Astrocyte of the hippocampus (primary cell): ENCODE data around the gene PLCG1.

Source experiments
- DNase-seq: peaks from one replicate; pipeline ENCODE4 v3.0.0; 2011; ENCODE audit warnings: low read depth, low spot score

The PLCG1 gene

GRCh38 chr20:41179961-41180360 lies 42.6 kb downstream of the PLCG1 start:
- DNase-seq: no peak

- DNase-seq: no peak
These were observed 43.4 kb downstream of the PLCG1 start for GRCh38 chr20:41180599-41181333.

DNA sequence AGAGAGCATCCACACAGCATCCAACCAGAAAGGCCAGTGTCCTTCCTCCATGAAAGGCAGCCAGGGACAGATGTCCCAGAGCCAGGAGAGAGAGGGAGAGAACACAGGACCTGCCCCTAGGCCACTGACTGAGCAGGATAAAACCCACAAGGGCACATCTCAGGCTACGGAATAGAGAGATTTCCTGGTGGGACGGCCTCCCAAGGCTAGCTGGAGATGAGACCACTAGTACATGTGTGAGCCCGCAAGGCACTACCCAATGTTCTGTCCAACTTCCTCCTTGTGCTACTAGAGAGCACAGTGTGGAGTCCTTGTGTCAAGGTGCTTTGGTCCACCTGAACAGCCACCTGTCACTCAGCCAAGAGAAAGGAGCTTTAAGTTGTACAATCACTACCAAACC lies 44.2 kb downstream of the PLCG1 start:
- no peak for DNase-seq

DNA sequence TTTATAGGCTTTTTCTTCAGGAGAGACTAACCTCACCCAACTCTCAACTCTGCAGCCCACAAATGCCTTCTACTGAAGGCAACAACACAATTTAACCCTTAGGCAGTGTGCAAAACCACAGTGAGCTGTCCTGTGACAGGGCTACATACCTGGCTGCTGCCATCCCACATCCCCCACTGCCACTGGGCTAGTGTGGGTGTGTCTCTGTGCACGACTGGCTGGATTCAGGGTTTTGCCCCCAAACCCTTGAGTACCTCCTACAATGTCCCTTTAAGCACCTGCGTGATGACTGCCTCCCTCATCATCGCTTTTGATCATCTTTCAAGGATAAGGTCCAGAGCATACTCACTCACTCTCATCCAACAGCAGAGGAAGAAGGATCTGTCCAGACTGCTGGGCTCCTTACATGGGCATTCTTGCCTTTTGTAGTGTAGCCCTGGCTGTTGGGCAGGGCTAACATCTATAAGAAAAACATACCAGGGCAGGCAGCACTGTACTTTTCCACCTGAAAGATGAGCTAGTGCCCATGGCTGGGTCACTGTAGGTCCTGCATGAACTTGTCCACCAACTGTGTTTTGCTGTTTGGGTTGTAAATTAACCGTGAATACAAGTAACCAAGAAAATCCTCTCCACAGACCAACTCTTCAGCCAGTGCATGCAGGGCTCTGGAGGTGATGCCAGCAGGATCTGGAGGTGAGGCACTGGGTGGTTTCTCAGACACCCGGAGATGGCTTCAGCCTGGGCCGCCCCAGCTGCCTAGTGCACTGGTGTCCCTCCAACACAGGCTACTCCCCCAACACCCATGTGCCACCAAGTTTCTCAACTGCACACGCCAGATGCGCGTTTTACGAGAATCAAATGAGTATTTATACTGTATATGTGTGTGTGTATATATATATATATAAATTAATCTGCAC lies 45.2 kb downstream of the PLCG1 start:
- no peak for DNase-seq

DNA sequence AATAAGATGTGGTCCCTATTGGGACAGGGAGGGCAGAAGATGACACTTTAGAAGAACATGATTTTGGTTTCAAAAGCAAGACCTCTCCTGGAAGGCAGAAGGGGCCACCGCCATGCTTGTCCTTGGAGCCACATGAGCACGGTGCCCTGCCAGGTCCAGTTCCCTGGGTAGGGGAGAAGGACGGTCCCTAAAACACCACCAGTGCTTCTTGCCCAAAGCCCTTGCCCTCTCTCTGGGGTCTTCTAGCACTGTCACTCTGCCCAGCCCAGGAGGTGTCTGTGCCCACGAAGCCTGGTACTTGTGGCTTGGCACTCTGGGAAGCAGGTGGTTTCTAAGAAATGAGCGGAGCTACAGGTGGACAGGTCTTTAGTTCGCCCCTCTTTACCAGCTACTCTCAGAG lies 46.0 kb downstream of the PLCG1 start:
- DNase-seq: no peak

DNA sequence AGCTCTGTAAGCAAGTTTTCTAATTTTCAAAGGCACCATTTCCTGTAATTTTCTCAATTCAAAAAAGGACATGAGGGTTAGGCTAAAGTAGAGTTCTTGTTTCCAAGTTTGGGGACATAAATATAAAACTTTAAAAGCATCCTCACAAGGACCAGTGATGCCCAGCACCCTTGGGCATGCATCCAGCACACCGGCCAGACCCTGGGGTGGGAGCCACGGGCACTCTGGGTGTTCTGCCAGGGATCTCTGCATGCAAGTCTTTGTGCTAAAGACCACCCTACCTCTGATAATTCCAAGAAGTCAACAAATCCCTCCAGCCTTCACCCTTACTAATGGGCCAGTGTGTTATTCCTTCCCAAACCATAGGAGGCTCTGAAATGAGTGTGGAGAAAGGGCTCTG lies 46.5 kb downstream of the PLCG1 start:
- no peak for DNase-seq

- DNase-seq: no peak
These were observed 47.8 kb downstream of the PLCG1 start for GRCh38 chr20:41185013-41185757.

DNA sequence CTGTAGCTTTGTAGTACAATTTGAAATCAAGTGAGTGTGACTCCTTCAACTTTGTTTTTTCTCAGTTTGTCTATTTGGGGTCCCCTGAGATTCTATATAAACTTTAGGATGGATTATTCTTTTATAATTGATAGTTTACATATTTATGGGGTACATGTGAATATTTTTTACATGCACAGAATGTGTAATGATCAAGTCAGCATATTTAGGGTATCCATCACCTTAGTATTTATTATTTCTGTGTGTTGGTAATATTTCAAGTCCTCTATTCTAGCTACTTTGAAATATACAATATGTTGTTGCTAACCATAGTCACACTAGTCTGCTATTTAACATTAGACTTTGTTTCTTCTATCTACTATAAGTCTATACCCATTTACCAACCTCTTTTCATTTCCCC lies 50.3 kb downstream of the PLCG1 start:
- no peak for DNase-seq

GRCh38 chr20:41191562-41192500 lies 54.5 kb downstream of the PLCG1 start:
- DNase-seq: no peak

DNA sequence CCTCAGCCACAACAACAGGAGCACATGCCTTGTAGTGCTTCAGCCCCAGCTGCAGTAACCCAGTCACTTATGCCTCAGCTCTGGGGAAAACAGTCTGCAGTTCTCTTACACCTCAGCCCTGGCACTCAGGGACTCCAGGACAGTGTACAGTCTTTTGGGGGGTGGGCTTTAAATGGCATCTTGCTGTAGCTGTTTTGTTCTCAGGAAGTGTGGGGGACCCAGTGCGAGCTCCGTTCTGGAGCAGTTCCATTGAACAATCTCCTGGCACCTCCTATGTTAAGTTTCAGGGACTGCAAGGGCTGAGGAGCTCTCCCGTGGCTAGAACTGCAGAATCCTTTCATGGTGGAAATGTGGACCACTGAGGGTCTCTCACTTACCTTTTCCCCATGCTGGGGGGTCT lies 55.2 kb downstream of the PLCG1 start:
- no peak for DNase-seq

DNA sequence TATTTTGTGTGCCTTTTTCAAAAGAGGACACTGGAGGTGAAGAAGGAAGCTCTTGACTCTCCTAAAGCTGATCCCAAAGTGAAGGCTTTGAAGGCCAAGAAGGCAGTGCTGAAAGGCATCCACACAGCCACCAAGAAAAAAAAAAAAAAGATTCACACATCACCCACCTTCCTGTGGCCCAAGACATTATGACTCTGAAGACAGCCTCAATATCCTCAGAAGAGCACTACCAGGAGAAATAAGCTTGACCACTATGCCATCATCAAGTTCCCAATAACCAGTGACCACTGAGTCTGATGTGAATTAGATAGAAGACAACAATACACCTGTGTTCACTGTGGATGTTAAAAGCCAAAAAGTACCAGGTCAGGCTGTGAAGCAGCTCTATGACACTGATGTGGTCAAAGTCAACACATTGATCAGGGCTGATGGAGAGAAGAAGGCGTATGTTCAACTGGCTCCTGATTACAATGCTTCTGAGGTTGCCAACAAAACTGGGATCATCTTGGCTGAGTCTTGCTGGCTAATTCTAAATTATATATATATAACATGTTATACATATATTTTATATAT lies 59.4 kb downstream of the PLCG1 start:
- DNase-seq: no peak

DNA sequence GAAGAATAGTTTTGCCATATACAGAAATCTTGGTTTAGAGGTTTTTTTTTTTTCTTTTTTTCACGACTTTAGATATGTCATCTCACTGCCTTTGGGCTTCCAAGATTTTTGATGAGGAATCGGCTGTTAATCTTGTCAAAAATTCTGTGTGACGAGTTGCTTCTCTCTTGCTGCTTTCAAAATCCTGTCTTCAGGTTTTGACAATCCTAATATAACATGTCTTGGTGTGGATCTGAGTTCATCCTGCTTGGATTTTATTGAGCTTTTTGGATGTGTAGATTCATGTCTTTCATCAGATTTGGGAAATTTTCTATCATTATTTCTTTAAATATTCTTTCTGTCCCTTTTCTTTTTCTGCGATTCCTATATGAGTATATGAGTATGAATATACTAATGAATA lies 61.1 kb downstream of the PLCG1 start:
- no peak for DNase-seq

DNA sequence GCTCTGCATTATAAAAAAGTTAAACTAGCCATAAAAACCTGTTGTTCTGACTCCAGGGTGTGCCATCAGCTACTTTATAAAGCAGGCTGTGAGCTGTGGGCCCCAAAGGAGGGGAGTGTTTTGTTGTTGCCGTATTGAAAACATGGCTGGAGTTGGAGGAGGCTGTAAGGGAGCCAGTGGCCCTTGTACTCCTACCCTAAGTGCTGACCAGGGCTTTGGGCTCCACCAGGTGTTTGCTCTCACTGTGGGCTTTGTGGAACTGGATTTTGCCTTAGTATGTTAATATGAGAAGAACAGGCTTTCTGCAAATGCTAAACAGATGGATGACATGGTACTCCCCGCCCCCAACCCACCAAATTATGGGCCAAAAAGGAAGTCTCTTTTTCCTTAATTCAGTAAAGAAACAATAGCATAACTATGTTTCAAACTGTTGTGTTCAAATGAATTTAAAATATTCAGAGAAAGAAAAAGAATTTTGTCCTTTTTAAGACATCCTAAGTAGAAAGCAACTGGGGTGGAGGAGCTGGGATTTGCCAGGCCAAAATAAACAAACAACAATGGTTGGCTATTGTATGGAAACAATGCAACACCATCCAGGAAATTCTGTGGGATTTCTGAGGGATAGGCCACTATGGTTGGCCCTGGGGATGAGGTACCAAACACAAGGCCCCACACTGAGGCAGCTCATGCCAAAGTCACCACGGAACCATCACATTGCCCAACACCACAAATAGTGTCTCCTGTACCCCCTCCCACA lies 63.3 kb downstream of the PLCG1 start:
- DNase-seq: peak; percentile 67

DNA sequence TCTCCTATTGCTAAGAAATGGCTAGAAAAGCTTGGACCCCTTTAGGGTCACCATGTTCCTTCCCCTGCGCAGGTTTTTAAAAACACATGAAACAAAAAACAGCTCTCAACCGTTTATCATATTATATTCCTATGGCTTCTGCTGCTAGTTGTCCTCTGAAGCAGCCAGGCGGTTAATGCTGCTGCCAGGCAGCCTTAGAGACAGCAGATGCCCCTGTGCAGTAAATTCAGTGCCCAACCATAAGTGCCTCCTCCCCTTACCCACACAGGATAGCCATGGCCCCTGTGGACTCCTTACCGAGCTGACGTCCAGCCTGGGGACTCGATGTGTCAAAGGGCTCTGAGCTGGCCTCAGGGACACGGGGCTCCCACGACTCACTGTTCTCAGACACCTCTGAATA lies 64.4 kb downstream of the PLCG1 start:
- no peak for DNase-seq

DNA sequence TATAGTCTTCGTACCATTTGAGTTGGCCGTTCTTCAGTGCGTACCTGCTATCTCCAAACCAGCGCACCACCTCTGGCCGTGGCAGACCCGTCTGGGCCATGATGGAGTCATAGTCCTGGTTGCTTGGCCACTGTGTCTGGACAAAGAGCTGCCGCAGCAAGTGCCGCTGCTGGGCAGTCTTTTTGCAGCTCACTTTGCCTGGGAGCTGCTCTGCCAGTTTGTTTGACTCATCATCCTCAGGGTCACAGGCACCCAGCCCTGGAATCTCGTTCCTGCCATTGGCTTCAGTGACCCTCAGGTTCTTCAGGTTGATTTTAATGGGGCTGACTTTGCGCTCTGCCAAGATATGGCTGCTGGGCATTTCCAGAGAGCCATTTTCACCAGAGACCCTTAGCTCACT lies 65.1 kb downstream of the PLCG1 start:
- no peak for DNase-seq

DNA sequence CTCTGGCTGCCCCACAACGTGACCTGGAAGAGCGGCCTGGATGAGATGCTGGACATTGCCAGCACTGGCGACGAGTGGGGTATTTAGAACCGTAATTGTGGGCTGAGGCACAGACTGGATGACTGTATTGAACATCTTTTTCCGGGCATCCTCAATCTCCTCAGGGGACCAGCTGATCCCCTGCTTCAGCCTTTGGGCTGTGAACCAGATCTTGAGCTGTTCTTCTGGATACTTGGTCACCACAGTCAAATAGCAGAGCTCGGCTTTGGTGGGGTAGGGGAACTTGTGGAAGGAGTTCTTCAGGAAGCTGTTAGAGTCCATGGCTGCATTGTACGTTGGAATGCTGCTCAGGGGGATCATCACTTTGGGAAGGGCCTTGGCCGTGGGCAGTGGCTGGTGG lies 66.3 kb downstream of the PLCG1 start:
- DNase-seq: no peak

DNA sequence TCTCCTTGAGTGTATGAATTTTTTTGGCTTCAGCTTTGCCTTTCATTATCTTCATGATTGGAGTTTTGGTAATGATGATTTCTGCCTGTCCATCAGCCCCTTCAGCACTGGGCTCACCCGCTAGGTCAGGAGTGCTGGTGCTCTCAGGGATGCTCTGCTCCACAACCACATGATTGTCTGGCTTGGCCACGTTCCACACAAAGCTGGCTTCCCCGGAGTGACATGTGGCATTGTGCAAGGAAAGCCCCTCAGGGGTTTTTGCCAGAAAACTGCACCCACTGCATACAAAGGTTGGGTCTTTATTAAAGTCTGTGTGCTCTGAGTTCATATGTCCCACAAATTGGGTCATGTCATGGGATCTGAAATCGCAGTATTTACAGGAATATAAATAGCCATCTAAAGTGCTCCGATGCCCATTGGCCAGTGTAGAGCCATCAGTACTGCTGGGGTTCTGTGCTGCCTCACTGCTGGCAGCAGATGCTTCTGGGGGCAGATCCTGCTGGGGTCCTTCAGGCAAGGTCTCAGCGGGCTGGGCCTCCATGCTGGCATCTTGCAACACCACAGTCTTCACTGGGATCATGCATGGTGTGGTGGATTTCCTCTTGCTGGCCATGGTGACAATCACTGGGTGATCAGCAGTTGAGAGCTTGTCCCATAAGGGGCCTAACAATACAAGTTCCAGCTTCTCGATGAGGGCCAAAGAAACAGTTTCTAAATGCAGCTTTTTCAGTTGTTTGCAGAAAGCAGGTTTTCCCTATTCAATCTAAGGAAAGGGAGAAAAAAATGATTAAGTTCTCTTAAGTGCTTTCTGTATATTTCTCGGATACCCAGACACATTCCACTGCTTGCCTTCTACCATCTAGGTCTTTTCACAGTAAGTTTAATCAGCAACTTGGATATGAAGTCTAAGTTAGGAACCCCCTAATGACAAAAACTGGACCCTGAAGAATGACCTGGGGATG lies 67.2 kb downstream of the PLCG1 start:
- DNase-seq: no peak

DNA sequence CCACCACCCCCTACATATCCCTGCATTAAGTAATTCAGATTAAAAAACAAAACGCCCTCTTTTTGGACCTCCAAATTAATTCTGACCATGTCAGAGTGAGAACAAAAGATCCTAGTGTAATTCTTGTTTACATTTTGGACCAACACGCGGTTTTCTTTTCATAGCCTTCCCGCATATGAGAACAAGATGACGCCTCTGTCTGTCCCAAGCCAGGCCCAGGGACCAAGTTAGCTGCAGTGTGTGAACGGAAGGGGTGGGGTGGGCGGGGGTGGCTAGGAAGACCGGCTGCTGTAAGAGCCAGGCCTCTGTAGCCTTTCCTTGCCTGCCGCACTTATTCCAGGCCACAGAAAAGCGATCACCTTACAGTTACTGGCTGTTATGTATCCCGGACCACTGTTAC lies 68.0 kb downstream of the PLCG1 start:
- peak; percentile 53 for DNase-seq
